Measurements from ENCODE around the gene MAPKAP1.

Gene MAPKAP1

DNA sequence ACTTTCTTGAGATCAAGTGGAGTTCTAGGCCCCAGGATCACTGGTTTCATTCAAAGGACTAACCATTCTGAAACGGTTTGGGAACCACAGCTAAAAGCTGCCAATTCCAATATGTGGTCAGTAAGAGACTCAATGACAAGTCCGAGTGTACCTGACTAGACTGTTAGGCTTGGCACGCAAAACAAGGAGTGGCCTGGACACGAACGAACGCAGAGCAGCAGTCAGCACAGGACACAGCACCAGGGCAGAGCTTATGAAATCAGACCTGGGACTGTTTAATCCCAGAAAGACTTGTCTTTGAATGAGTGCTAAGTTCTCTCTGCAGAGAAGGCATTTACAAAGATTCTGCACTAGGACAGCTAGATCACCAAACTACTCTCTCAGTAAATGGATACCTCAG, 231.6 kb downstream of the MAPKAP1 start:
- Histone ChIP-seq H3K4ac (ENCODE audit: low read depth, low read length) (no peak overlapping the region), H4K8ac (ENCODE audit: low read depth, low read length) (no peak overlapping the region), H3K79me1 (ENCODE audit: low read length) (no peaks in the 10 kb centered on the region), H3K18ac (ENCODE audit: low read length) (no peak overlapping the region), H3K36me3 (ENCODE audit: control insufficient read depth, insufficient read depth, low read length) (no peaks in the 10 kb centered on the region), H3K4me3 (ENCODE audit: low read length) (no peak overlapping the region), H3K27me3 (ENCODE audit: insufficient read depth, low read length, poor library complexity) (no peaks in the 10 kb centered on the region), H2BK5ac (ENCODE audit: low read length) (no peak overlapping the region), H2BK15ac (replicated peaks; ENCODE audit: low read depth) (no peak overlapping the region), H3K4me1 (ENCODE audit: control insufficient read depth, low read depth, low read length) (peaks cover 6% of the 10 kb centered on the region), H2BK120ac (ENCODE audit: low read depth, low read length) (no peak overlapping the region), H3K23ac (ENCODE audit: low read length) (no peak overlapping the region), H3K4me2 (ENCODE audit: low read length) (no peak overlapping the region), H3K9ac (ENCODE audit: low read length) (no peak overlapping the region), H3K27ac (ENCODE audit: low read depth, low read length) (no peak overlapping the region), H3K79me2 (ENCODE audit: control insufficient read depth, insufficient read depth, low read length) (no peaks in the 10 kb centered on the region), H2AK5ac (ENCODE audit: low read length) (no peak overlapping the region), H4K5ac (ENCODE audit: low read length) (no peak overlapping the region), H3K56ac (ENCODE audit: low read length) (no peak overlapping the region)
- no CpG with 5 or more reads among the region's 6 CpGs for WGBS (ENCODE audit: extremely low coverage, insufficient coverage, low lambda C conversion rate)
- DNase-seq = no peak

DNA sequence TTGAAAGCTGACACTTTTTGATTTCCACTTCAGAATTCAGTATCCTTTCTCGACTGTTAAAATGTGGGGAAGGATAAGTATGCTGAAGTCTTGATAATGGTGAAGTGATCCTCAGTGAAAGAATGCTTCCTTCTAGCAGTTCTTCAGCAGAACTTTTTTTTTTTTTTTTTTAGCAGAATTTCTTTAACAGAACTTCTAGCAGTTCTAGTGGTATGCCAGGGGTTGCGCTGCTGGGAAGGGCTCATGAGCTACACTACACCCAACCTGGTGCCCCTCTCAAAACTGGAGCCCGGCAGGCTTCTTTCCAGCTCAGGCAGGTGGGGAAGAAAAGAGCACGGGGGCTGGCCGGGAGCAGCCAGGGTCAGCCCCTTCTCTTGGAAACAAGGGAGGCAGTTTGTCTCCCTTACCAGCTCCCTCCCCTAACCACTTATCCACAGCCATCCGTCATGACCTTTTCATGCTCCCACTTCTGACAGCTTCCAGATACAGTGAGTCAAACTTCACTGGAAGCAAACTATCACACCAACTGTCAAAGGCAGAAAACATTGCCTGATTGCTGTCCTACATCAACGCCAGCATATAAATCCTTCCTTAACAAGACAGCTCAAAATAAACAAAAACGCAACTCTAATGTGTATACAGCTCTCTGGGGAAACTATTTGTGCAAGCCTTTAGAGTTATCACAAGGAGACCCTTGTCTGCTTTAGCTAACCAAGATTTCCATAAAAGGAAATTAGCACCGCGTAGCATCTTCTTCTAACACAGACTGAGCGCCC, 233.9 kb downstream of the MAPKAP1 start:
- Histone ChIP-seq H3K36me3 (ENCODE audit: control insufficient read depth, insufficient read depth, low read length) (no peaks in the 10 kb centered on the region), H3K9ac (ENCODE audit: low read length) (peak overlapping the region; percentile 19), H2BK5ac (ENCODE audit: low read length) (no peak overlapping the region), H3K27ac (ENCODE audit: low read depth, low read length) (no peak overlapping the region), H2BK120ac (ENCODE audit: low read depth, low read length) (no peak overlapping the region), H4K5ac (ENCODE audit: low read length) (no peak overlapping the region), H3K4ac (ENCODE audit: low read depth, low read length) (no peak overlapping the region), H3K79me1 (ENCODE audit: low read length) (no peaks in the 10 kb centered on the region), H3K4me3 (ENCODE audit: low read length) (no peak overlapping the region), H4K8ac (ENCODE audit: low read depth, low read length) (no peak overlapping the region), H2AK5ac (ENCODE audit: low read length) (no peak overlapping the region), H3K23ac (ENCODE audit: low read length) (no peak overlapping the region), H3K4me1 (ENCODE audit: control insufficient read depth, low read depth, low read length) (peaks cover 3% of the 10 kb centered on the region), H3K4me2 (ENCODE audit: low read length) (no peak overlapping the region), H3K79me2 (ENCODE audit: control insufficient read depth, insufficient read depth, low read length) (no peaks in the 10 kb centered on the region), H2BK15ac (replicated peaks; ENCODE audit: low read depth) (no peak overlapping the region), H3K18ac (ENCODE audit: low read length) (no peak overlapping the region), H3K56ac (ENCODE audit: low read length) (no peak overlapping the region), H3K27me3 (ENCODE audit: insufficient read depth, low read length, poor library complexity) (no peaks in the 10 kb centered on the region)
- DNase-seq = peak; percentile 57
- no CpG with 5 or more reads among the region's 11 CpGs for WGBS (ENCODE audit: extremely low coverage, insufficient coverage, low lambda C conversion rate)

DNA sequence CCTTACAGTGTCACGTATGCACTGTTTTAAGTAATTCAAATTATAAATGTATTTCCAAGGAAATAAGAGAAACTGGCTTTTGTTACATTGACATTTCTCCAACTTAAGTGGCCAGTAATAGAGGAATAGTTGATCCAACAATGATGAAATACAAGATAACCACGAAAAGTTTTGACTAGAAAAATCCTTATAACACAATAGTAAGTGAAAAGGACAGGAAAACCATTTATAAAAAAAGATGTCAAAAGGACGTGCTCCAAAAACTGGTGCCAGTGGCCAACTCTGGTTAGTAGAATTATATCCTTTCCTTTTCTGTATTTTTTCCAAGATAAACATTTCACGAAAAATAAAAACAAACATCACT, 234.5 kb downstream of the MAPKAP1 start:
- H3K4me1 ChIP-seq (ENCODE audit: control insufficient read depth, low read depth, low read length) = peaks cover 3% of the 10 kb centered on the region
- H2BK120ac ChIP-seq (ENCODE audit: low read depth, low read length) = no peak overlapping the region
- no peak overlapping the region for H3K18ac ChIP-seq (ENCODE audit: low read length)
- H3K4ac ChIP-seq (ENCODE audit: low read depth, low read length) = no peak overlapping the region
- no peak overlapping the region for H2BK5ac ChIP-seq (ENCODE audit: low read length)
- H3K4me3 ChIP-seq (ENCODE audit: low read length) = no peak overlapping the region
- no peak overlapping the region for H3K9ac ChIP-seq (ENCODE audit: low read length)
- H3K27ac ChIP-seq (ENCODE audit: low read depth, low read length) = no peak overlapping the region
- H3K27me3 ChIP-seq (ENCODE audit: insufficient read depth, low read length, poor library complexity) = no peaks in the 10 kb centered on the region
- H2BK15ac ChIP-seq (replicated peaks; ENCODE audit: low read depth) = no peak overlapping the region
- no peak overlapping the region for H3K23ac ChIP-seq (ENCODE audit: low read length)
- no peak overlapping the region for H2AK5ac ChIP-seq (ENCODE audit: low read length)
- no peaks in the 10 kb centered on the region for H3K36me3 ChIP-seq (ENCODE audit: control insufficient read depth, insufficient read depth, low read length)
- WGBS (ENCODE audit: extremely low coverage, insufficient coverage, low lambda C conversion rate) = no CpG with 5 or more reads among the region's 4 CpGs
- H3K4me2 ChIP-seq (ENCODE audit: low read length) = no peak overlapping the region
- DNase-seq = no peak
- no peak overlapping the region for H4K8ac ChIP-seq (ENCODE audit: low read depth, low read length)
- H4K5ac ChIP-seq (ENCODE audit: low read length) = no peak overlapping the region
- no peaks in the 10 kb centered on the region for H3K79me2 ChIP-seq (ENCODE audit: control insufficient read depth, insufficient read depth, low read length)
- H3K79me1 ChIP-seq (ENCODE audit: low read length) = no peaks in the 10 kb centered on the region
- H3K56ac ChIP-seq (ENCODE audit: low read length) = no peak overlapping the region

DNA sequence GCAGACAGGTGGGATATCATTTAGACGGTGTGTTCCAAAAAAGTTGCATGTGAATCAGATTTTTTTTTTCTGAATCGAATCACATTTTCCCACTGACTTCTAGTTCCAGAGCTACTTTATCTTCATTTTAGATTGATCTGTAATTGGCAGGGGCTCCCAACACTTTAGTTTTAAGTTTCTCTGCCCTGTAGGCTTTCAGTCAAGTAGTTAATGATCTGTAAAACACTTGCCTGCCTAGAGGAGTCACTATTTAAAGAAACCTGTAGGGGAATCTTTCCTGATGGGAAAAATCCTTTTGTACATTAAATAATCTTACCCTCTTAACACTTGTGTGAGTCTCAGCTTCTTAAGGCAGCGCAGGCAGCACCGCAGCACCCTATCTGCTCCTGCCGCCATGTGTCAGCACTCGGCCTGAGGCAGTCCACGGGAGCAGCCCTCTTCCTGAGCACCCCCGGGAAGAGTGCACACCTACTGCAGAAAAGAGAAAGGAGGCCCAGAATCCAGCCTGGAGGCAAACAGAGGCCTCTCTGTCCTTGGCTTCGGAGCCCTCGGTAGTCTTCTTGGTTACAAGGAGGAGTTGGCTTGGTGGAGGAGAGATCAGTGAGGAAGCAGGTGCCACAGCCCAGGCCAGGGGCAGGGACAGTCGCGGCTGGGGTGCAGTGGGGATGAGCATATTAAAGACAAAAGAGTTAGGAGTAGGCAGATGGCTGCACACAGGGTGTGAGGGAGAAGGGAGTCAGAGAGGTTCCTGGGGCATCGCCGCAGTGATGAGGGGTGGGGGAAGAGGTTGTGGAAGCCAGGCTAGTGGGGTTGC, 236.0 kb downstream of the MAPKAP1 start:
- no peak overlapping the region for H2BK5ac ChIP-seq (ENCODE audit: low read length)
- H4K8ac ChIP-seq (ENCODE audit: low read depth, low read length) = no peak overlapping the region

DNA sequence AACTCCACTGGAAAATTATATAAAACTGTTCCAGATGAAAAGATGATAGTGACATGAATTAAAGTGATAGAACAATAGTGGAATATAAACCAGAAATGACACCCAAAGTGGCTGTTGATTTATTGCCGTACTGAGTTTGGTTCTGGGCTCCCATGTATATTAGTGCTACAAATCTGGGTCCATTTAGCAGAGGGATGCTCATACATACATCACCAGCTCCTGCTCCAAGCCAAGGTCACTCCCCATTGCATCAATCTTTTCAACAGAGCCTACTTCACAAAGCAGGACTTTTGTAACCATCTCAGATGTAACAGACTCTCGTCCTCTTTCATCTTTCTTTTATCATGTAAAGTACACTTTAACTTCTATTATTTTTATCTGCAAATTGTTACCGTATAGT, 236.8 kb downstream of the MAPKAP1 start:
- Histone ChIP-seq H3K4ac (ENCODE audit: low read depth, low read length) (no peak overlapping the region), H3K36me3 (ENCODE audit: control insufficient read depth, insufficient read depth, low read length) (no peaks in the 10 kb centered on the region), H3K23ac (ENCODE audit: low read length) (no peak overlapping the region), H2BK120ac (ENCODE audit: low read depth, low read length) (no peak overlapping the region), H3K56ac (ENCODE audit: low read length) (no peak overlapping the region), H4K5ac (ENCODE audit: low read length) (no peak overlapping the region), H3K9ac (ENCODE audit: low read length) (no peak overlapping the region), H3K27me3 (ENCODE audit: insufficient read depth, low read length, poor library complexity) (no peaks in the 10 kb centered on the region), H2BK5ac (ENCODE audit: low read length) (no peak overlapping the region), H2BK15ac (replicated peaks; ENCODE audit: low read depth) (no peak overlapping the region), H4K8ac (ENCODE audit: low read depth, low read length) (no peak overlapping the region), H3K27ac (ENCODE audit: low read depth, low read length) (no peak overlapping the region), H3K79me2 (ENCODE audit: control insufficient read depth, insufficient read depth, low read length) (no peaks in the 10 kb centered on the region), H3K18ac (ENCODE audit: low read length) (no peak overlapping the region), H2AK5ac (ENCODE audit: low read length) (no peak overlapping the region), H3K4me3 (ENCODE audit: low read length) (no peak overlapping the region), H3K4me2 (ENCODE audit: low read length) (no peak overlapping the region), H3K4me1 (ENCODE audit: control insufficient read depth, low read depth, low read length) (peaks cover 3% of the 10 kb centered on the region), H3K79me1 (ENCODE audit: low read length) (no peaks in the 10 kb centered on the region)
- WGBS (ENCODE audit: extremely low coverage, insufficient coverage, low lambda C conversion rate) = no CpG with 5 or more reads among the region's 3 CpGs
- DNase-seq = no peak

More for the DNA sequence above, 236.0 kb downstream of the MAPKAP1 start:
- no peak overlapping the region for H3K27ac ChIP-seq (ENCODE audit: low read depth, low read length)
- H2BK15ac ChIP-seq (replicated peaks; ENCODE audit: low read depth) = no peak overlapping the region
- no peak overlapping the region for H2BK120ac ChIP-seq (ENCODE audit: low read depth, low read length)
- H3K27me3 ChIP-seq (ENCODE audit: insufficient read depth, low read length, poor library complexity) = no peaks in the 10 kb centered on the region
- no peak overlapping the region for H2AK5ac ChIP-seq (ENCODE audit: low read length)
- no peak overlapping the region for H3K18ac ChIP-seq (ENCODE audit: low read length)
- WGBS (ENCODE audit: extremely low coverage, insufficient coverage, low lambda C conversion rate) = no CpG with 5 or more reads among the region's 14 CpGs
- H3K36me3 ChIP-seq (ENCODE audit: control insufficient read depth, insufficient read depth, low read length) = no peaks in the 10 kb centered on the region
- H3K4ac ChIP-seq (ENCODE audit: low read depth, low read length) = no peak overlapping the region
- no peak overlapping the region for H3K4me2 ChIP-seq (ENCODE audit: low read length)
- no peak overlapping the region for H3K23ac ChIP-seq (ENCODE audit: low read length)
- H3K79me1 ChIP-seq (ENCODE audit: low read length) = no peaks in the 10 kb centered on the region
- H4K5ac ChIP-seq (ENCODE audit: low read length) = no peak overlapping the region
- no peak overlapping the region for H3K4me3 ChIP-seq (ENCODE audit: low read length)
- H3K4me1 ChIP-seq (ENCODE audit: control insufficient read depth, low read depth, low read length) = peaks cover 3% of the 10 kb centered on the region
- no peak overlapping the region for H3K9ac ChIP-seq (ENCODE audit: low read length)
- DNase-seq = peak; percentile 39
- no peak overlapping the region for H3K56ac ChIP-seq (ENCODE audit: low read length)
- no peaks in the 10 kb centered on the region for H3K79me2 ChIP-seq (ENCODE audit: control insufficient read depth, insufficient read depth, low read length)
